Keratinocyte (primary cell): ENCODE data around the gene HMGCS2. TPM values are rescaled to one million over a fixed set of nuclear protein-coding genes. Genes with fewer than 3 reads are reported as not detected.

Source experiments
- DNase-seq: peaks from one replicate; pipeline ENCODE4 v3.0.0-alpha.2; 2011; ENCODE audit warnings: low read depth, missing footprints, low spot score
- FAIRE-seq: peaks from 2 replicates; lab custom pipeline; 2011; peaks lifted over from hg19 to GRCh38; lab: Jason Lieb, UNC
- H2AFZ ChIP-seq: 2 replicates; pipeline ENCODE4 v1.6.0; 2012; ENCODE audit warnings: low read length, control low read depth, inconsistent platforms; ENCODE audit not compliant: control insufficient read depth
- H3K27ac ChIP-seq: 2 replicates; pipeline ENCODE4 v1.5.1; 2011; ENCODE audit warnings: low read length; ENCODE audit not compliant: control insufficient read depth, insufficient read depth
- H3K27me3 ChIP-seq: 3 replicates; pipeline ENCODE4 v1.6.0; 2011; ENCODE audit warnings: low read length; ENCODE audit not compliant: control insufficient read depth, insufficient read depth; ENCODE audit errors: extremely low read depth
- H3K36me3 ChIP-seq, 2 experiments: 2 replicates in 1 of 2; 3 replicates in 1 of 2; pipeline ENCODE4 v1.5.1; 2011; ENCODE audit warnings: low read length in 2 of 2, mild to moderate bottlenecking in 1 of 2; ENCODE audit not compliant: control insufficient read depth in 2 of 2, insufficient read depth in 2 of 2; ENCODE audit errors: extremely low read depth in 1 of 2
- H3K4me1 ChIP-seq: 3 replicates; pipeline ENCODE4 v1.5.1; 2011; ENCODE audit warnings: low read length; ENCODE audit not compliant: control insufficient read depth, insufficient read depth; ENCODE audit errors: extremely low read depth
- H3K4me2 ChIP-seq: 3 replicates; pipeline ENCODE4 v1.6.0; 2011; ENCODE audit warnings: low read depth, low read length; ENCODE audit not compliant: control insufficient read depth, insufficient read depth; ENCODE audit errors: extremely low read depth
- H3K4me3 ChIP-seq, 3 experiments: fragments of 200-600 bp in 1 of 3; sonication (generic) in 1 of 3; 2 replicates in 2 of 3; 3 replicates in 1 of 3; pipeline ENCODE4 v1.5.1; 2011 to 2016; ENCODE audit warnings: low read length in 3 of 3, mild to moderate bottlenecking in 3 of 3, control low read depth in 2 of 3, inconsistent platforms in 1 of 3, low read depth in 1 of 3, mixed read lengths in 1 of 3, mixed run types in 1 of 3, moderate library complexity in 1 of 3; ENCODE audit not compliant: control insufficient read depth in 2 of 3, insufficient read depth in 2 of 3; ENCODE audit errors: extremely low read depth in 1 of 3
- H3K79me2 ChIP-seq: 2 replicates; pipeline ENCODE4 v1.6.0; 2012; ENCODE audit warnings: low read length; ENCODE audit not compliant: control insufficient read depth, insufficient read depth
- H3K9ac ChIP-seq: 3 replicates; pipeline ENCODE4 v1.6.0; 2011; ENCODE audit warnings: low read length; ENCODE audit not compliant: control insufficient read depth, insufficient read depth; ENCODE audit errors: extremely low read depth
- H3K9me1 ChIP-seq: 3 replicates; pipeline ENCODE4 v1.6.0; 2011; ENCODE audit warnings: low read length; ENCODE audit not compliant: control insufficient read depth, insufficient read depth; ENCODE audit errors: extremely low read depth
- H3K9me3 ChIP-seq: 2 replicates; pipeline ENCODE4 v1.5.1; 2012; ENCODE audit warnings: low read depth, low read length; ENCODE audit not compliant: control insufficient read depth
- H4K20me1 ChIP-seq: 3 replicates; pipeline ENCODE4 v1.6.0; 2011; ENCODE audit warnings: low read length; ENCODE audit not compliant: control insufficient read depth, insufficient read depth; ENCODE audit errors: extremely low read depth
- CTCF ChIP-seq, 3 experiments: IDR thresholded peaks in 1 of 3; conservative IDR thresholded peaks in 1 of 3; optimal IDR thresholded peaks in 1 of 3; 2 replicates in 2 of 3; 3 replicates in 1 of 3; pipeline versions ENCODE3 to v1.5.1; 2011; ENCODE audit warnings: low read length in 3 of 3, mild to moderate bottlenecking in 3 of 3, moderate library complexity in 2 of 3, control low read depth in 1 of 3, inconsistent platforms in 1 of 3; ENCODE audit not compliant: insufficient read depth in 2 of 3; ENCODE audit errors: extremely low read depth in 1 of 3
- EZH2 ChIP-seq: IDR thresholded peaks from one replicate; pipeline ENCODE4 v1.6.1; 2012; ENCODE audit warnings: inconsistent platforms, mild to moderate bottlenecking, low read length, moderate library complexity
- dilution Hi-C: fragments of 300-500 bp; cut with MboI; formaldehyde crosslinking; loops from one replicate; pipeline ENCODE4 v1.7.0; 2020; ENCODE audit warnings: low sequenced_read_pairs; ENCODE audit not compliant: extremely low pct_ligation_motif_present
- polyA plus RNA-seq, 5 experiments: library from polyadenylated mRNA; depleted of rRNA in 3 of 5; stranded (reverse) in 3 of 5; stranded (forward) in 1 of 5; unstranded in 1 of 5; fragments of >200 nt; gene quantifications; 1 replicate in 1 of 5; 2 replicates in 3 of 5; 3 replicates in 1 of 5; pipeline versions ENCODE4 v1.2.1 to v1.2.3, GENCODE V29; 2011 to 2012; ENCODE audit warnings: missing spikeins in 2 of 5, low read depth in 1 of 5, low replicate concordance in 1 of 5

The HMGCS2 gene
- polyA plus RNA-seq, 1 donor (not counting 4 experiments of a cell fraction or from before 2014, with no cell fraction given): not detected

DNA sequence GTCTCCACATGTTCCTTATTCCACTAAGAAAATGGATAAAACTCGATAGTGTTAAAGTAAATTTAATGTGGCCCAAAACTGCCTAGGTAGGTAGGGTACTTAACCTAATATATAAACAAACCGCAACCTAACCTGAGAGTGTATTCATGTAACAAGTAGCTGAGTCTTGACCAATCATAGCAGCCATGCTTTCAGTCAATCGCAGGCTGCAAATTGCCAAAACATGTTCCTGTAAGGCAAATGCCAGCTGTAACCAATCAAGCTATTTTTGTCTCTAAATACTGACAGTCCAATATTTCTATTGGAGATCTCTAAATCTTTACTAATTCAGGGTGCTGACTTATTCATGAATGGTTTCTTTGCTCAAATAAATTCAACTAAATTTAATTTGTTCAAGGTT is 3.1 kb upstream of the HMGCS2 start:
- no peaks in the 10 kb centered on the region for H3K27me3 ChIP-seq
- no peak overlapping the region for H3K4me2 ChIP-seq
- no peak overlapping the region for H3K4me3 ChIP-seq
- no peak for DNase-seq
- H3K79me2 ChIP-seq: no peaks in the 10 kb centered on the region
- H3K9me3 ChIP-seq: no peaks in the 10 kb centered on the region
- H3K9me1 ChIP-seq: no peaks in the 10 kb centered on the region
- no peaks in the 10 kb centered on the region for H3K36me3 ChIP-seq
- H2AFZ ChIP-seq: no peak overlapping the region
- H3K9ac ChIP-seq: no peak overlapping the region
- no peak for TF ChIP-seq CTCF (optimal IDR thresholded peaks at IDR 0.05 in 1 of 3, IDR thresholded peaks at IDR 0.05 in 1 of 3, conservative IDR thresholded peaks at IDR 0.05 in 1 of 3; ENCODE audit: extremely low read depth in 1 of 3, insufficient read depth in 2 of 3, low read length in 3 of 3)
- TF ChIP-seq EZH2: no peak
- no peak overlapping the region for H3K27ac ChIP-seq
- dilution Hi-C loops: no loop called here
- FAIRE-seq: no peak
- H3K4me1 ChIP-seq: peaks cover 7% of the 10 kb centered on the region
- H4K20me1 ChIP-seq: no peaks in the 10 kb centered on the region

GRCh38 chr1:119771016-119771415 is 2.3 kb upstream of the HMGCS2 start:
- dilution Hi-C loops: no loop called here

More at GRCh38 chr1:119771016-119771415, 2.3 kb upstream of the HMGCS2 start:
- TF ChIP-seq CTCF (optimal IDR thresholded peaks at IDR 0.05 in 1 of 3, IDR thresholded peaks at IDR 0.05 in 1 of 3, conservative IDR thresholded peaks at IDR 0.05 in 1 of 3; ENCODE audit: extremely low read depth in 1 of 3, insufficient read depth in 2 of 3, low read length in 3 of 3): no peak
- TF ChIP-seq EZH2: no peak
- Histone ChIP-seq H2AFZ (no peak overlapping the region), H3K9me3 (no peaks in the 10 kb centered on the region), H3K9ac (no peak overlapping the region), H3K4me1 (peaks cover 7% of the 10 kb centered on the region), H3K36me3 (no peaks in the 10 kb centered on the region), H3K27me3 (peaks cover 4% of the 10 kb centered on the region), H3K27ac (no peak overlapping the region), H3K4me3 (no peak overlapping the region), H3K79me2 (no peaks in the 10 kb centered on the region), H4K20me1 (no peaks in the 10 kb centered on the region), H3K9me1 (no peaks in the 10 kb centered on the region), H3K4me2 (no peak overlapping the region)
- no peak for DNase-seq
- FAIRE-seq: no peak
